ENCODE data around the gene PRKCSH.

The PRKCSH gene

DNA sequence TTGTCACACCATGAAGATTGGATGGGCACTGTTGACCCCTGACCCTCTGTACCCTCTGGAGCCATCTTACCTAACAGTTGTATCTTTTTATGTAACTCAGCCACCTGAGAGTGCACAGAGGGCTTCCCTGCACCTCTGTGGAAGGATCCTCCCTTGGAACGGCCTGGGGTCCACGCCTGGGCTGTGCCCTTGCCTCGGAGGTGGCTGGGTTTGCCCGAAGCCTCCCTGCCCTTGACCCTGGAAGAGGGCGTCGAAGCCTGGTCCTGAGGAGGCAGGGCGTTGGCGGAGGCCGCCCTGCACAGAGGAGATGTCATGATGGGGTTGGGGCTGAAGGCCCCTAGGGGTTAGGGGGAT is 755 bp upstream of the PRKCSH start:
- H3K27me3 ChIP-seq (replicated peaks): no peaks in the 10 kb centered on the region
- no peak for DNase-seq
- H3K36me3 ChIP-seq (replicated peaks): peaks cover 20% of the 10 kb centered on the region
- TF ChIP-seq CTCF (IDR thresholded peaks at IDR 0.05; ENCODE audit: low read depth, low read length, missing control alignments): no peak
- peak overlapping the region; percentile 52 for H3K4me3 ChIP-seq (ENCODE audit: low read depth, low read length)
- H3K27ac ChIP-seq: no peak overlapping the region
- in situ Hi-C loops (cut with HindIII; ENCODE audit: low pct_ligation_motif_present, low sequenced_read_pairs): no loop called here

- TF ChIP-seq CTCF (IDR thresholded peaks at IDR 0.05; ENCODE audit: low read depth, low read length, missing control alignments): no peak
- no peak for DNase-seq
- H3K27ac ChIP-seq: peak overlapping the region; percentile 81
- in situ Hi-C loops (cut with HindIII; ENCODE audit: low pct_ligation_motif_present, low sequenced_read_pairs): no loop called here
- peaks cover 28% of the 10 kb centered on the region for H3K36me3 ChIP-seq (replicated peaks)
- peak overlapping the region; percentile 98 for H3K4me3 ChIP-seq (ENCODE audit: low read depth, low read length)
- no peaks in the 10 kb centered on the region for H3K27me3 ChIP-seq (replicated peaks)
Observed at GRCh38 chr19:11435833-11436313, 438 bp downstream of the PRKCSH start.

GRCh38 chr19:11437955-11438354 is 2.5 kb downstream of the PRKCSH start:
- no peak overlapping the region for H3K4me3 ChIP-seq (ENCODE audit: low read depth, low read length)
- H3K27me3 ChIP-seq (replicated peaks): no peaks in the 10 kb centered on the region
- in situ Hi-C loops (cut with HindIII; ENCODE audit: low pct_ligation_motif_present, low sequenced_read_pairs): no loop called here
- no peak for DNase-seq
- no peak overlapping the region for H3K27ac ChIP-seq
- no peak for TF ChIP-seq CTCF (IDR thresholded peaks at IDR 0.05; ENCODE audit: low read depth, low read length, missing control alignments)
- peaks cover 49% of the 10 kb centered on the region for H3K36me3 ChIP-seq (replicated peaks)

DNA sequence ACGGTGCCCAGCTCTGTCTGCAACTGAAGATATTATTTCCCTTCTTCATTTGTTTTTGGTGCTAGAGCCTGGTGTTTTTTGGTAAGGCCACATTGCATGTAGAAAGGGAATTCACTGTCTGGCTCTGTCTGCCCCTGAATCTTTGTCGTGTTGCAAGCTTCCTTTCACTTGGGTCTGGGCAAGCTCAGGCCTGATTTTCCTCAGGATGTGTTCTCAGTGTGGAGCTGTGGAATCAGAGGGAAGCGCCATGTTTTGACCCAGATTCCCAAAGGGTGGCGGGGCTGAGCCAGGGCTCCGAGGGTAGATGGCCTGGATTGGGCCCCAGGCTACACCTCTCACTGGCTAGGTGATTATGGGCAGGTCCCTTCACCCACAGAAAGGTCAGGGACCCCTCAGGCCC is 8.6 kb downstream of the PRKCSH start:
- Histone ChIP-seq H3K27ac (no peak overlapping the region), H3K4me3 (ENCODE audit: low read depth, low read length) (no peak overlapping the region), H3K36me3 (replicated peaks) (peaks cover 70% of the 10 kb centered on the region), H3K27me3 (replicated peaks) (no peaks in the 10 kb centered on the region)
- in situ Hi-C loops (cut with HindIII; ENCODE audit: low pct_ligation_motif_present, low sequenced_read_pairs): no loop called here
- DNase-seq: no peak
- TF ChIP-seq CTCF (IDR thresholded peaks at IDR 0.05; ENCODE audit: low read depth, low read length, missing control alignments): no peak

GRCh38 chr19:11445141-11445540 is 9.7 kb downstream of the PRKCSH start:
- in situ Hi-C loops (cut with HindIII; ENCODE audit: low pct_ligation_motif_present, low sequenced_read_pairs): no loop called here
- TF ChIP-seq CTCF (IDR thresholded peaks at IDR 0.05; ENCODE audit: low read depth, low read length, missing control alignments): no peak
- no peak overlapping the region for H3K4me3 ChIP-seq (ENCODE audit: low read depth, low read length)
- H3K27me3 ChIP-seq (replicated peaks): no peaks in the 10 kb centered on the region
- no peak for DNase-seq
- H3K27ac ChIP-seq: no peak overlapping the region
- peaks cover 76% of the 10 kb centered on the region for H3K36me3 ChIP-seq (replicated peaks)

GRCh38 chr19:11446271-11446651 is 10.8 kb downstream of the PRKCSH start:
- in situ Hi-C loops (cut with HindIII; ENCODE audit: low pct_ligation_motif_present, low sequenced_read_pairs): no loop called here
- H3K27me3 ChIP-seq (replicated peaks): no peaks in the 10 kb centered on the region
- H3K27ac ChIP-seq: no peak overlapping the region

More at GRCh38 chr19:11446271-11446651, 10.8 kb downstream of the PRKCSH start:
- Histone ChIP-seq H3K36me3 (replicated peaks) (peaks cover 69% of the 10 kb centered on the region), H3K4me3 (ENCODE audit: low read depth, low read length) (no peak overlapping the region)
- no peak for TF ChIP-seq CTCF (IDR thresholded peaks at IDR 0.05; ENCODE audit: low read depth, low read length, missing control alignments)
- no peak for DNase-seq
